ENCODE data around the gene CFAP410. TPM values are rescaled to one million over a fixed set of nuclear protein-coding genes. Genes with fewer than 3 reads are reported as not detected.
A peak's percentile ranks its signal among the peaks of the same experiment; 100 is the strongest.

The CFAP410 gene
- total and polyA plus RNA-seq, 2 of the 8 experiments (the other 6 are each of a cell fraction or from before 2014, with no cell fraction given) = 10.6 to 12.0 TPM

DNA sequence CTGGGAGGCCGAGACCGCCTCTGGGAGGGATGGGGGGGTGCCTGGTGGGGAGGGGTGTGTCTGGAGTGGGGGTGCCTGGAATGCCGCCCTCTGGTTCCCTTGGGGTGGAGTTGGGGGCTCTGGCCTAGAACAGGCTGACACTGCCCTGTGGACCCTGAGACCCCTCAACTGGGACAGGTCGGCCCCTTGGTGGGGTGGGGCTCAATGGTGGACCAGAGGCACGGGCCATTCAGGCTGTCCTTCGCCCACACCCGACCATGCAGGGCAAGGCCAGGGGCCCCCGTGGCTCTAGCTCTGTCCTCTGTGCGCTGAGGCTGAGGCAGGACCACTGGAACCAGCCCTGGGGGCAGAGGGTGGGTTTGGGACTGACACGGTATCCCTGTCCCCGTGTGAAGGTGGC, 24.6 kb downstream of the CFAP410 start:
- no peaks in the 10 kb centered on the region for H3K4me1 ChIP-seq (replicated peaks in 1 of 4; ENCODE audit: control insufficient read depth in 3 of 4, insufficient read depth in 4 of 4, low read length in 3 of 4)
- H3K23ac ChIP-seq (ENCODE audit: insufficient read length) = no peak overlapping the region
- no peaks in the 10 kb centered on the region for H3K9me3 ChIP-seq (ENCODE audit: insufficient read depth in 2 of 2, low read depth in 1 of 2, low read length in 1 of 2)
- ChIA-PET CTCF (ENCODE audit: partially characterized antibody) (interaction anchor here (0.9 to 1.0 kb wide), 2 partner anchors 10 to 13 kb away, joined by 3 read pairs; no protein-coding TSS in a partner anchor), POLR2A (ENCODE audit: partially characterized antibody) (interaction anchor here (1.3 to 2.1 kb wide), 3 partner anchors 13 to 19 kb away, joined by 4 to 6 read pairs (median 5); no protein-coding TSS in a partner anchor)
- H3K14ac ChIP-seq (ENCODE audit: insufficient read length) = no peak overlapping the region
- H2AFZ ChIP-seq (ENCODE audit: low read length) = no peak overlapping the region
- DNase-seq (ENCODE audit: low read depth in 1 of 2, low spot score in 2 of 2) (no peak), FAIRE-seq (no peak)
- H2BK20ac ChIP-seq (ENCODE audit: low read length) = no peak overlapping the region
- no peak overlapping the region for H2AK5ac ChIP-seq (ENCODE audit: low read depth, low read length)
- no peak overlapping the region; the same call in 1 of the 2 replicates for H2BK12ac ChIP-seq (ENCODE audit: low read depth, low read length)
- H3K79me2 ChIP-seq (ENCODE audit: control insufficient read depth in 1 of 2, insufficient read depth in 2 of 2, low read length in 2 of 2) = no peaks in the 10 kb centered on the region
- no peaks in the 10 kb centered on the region for H3K27me3 ChIP-seq (replicated peaks in 1 of 4; ENCODE audit: control insufficient read depth in 3 of 4, extremely low read depth in 1 of 4, insufficient read depth in 3 of 4, low read length in 3 of 4)
- WGBS, 2 experiments (ENCODE audit: extremely low coverage in 1 of 2, insufficient coverage in 1 of 2, insufficient read length in 1 of 2, insufficient replicate concordance in 2 of 2, low coverage in 1 of 2, low lambda C conversion rate in 2 of 2, missing lambda C conversion rate in 1 of 2) = 81% methylated on average over 8 of the region's 11 CpGs; no CpG with 5 or more reads in 1 of the 2 experiments
- H3K23me2 ChIP-seq (ENCODE audit: low read depth, low read length) = no peaks in the 10 kb centered on the region
- peaks cover 0 to 14% of the 10 kb centered on the region in 2 experiments for H4K20me1 ChIP-seq (replicated peaks in 1 of 2; ENCODE audit: control insufficient read depth in 1 of 2, insufficient read depth in 2 of 2, low read length in 2 of 2)
- H3K79me1 ChIP-seq (ENCODE audit: low read depth, low read length) = no peaks in the 10 kb centered on the region
- no peak overlapping the region for H2BK15ac ChIP-seq (ENCODE audit: low read length)
- no peak overlapping the region for H3K9ac ChIP-seq (replicated peaks in 1 of 4; ENCODE audit: extremely low read depth in 1 of 4, low read depth in 3 of 4, low read length in 3 of 4)
- no peak overlapping the region for H3K18ac ChIP-seq (ENCODE audit: extremely low read depth, low read length)
- H3K27ac ChIP-seq (ENCODE audit: low read depth, low read length) = no peak overlapping the region; the same call in 1 of the 2 replicates
- no peak overlapping the region for H2BK120ac ChIP-seq (replicated peaks; ENCODE audit: low read depth, low read length)
- no peak for TF ChIP-seq EGR1 (IDR thresholded peaks at IDR 0.05; ENCODE audit: borderline replicate concordance, low read depth, low read length)
- TF ChIP-seq, protein P1, sequence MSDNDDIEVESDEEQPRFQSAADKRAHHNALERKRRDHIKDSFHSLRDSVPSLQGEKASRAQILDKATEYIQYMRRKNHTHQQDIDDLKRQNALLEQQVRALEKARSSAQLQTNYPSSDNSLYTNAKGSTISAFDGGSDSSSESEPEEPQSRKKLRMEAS (IDR thresholded peaks at IDR 0.05) = no peak
- no peak for TF ChIP-seq CHD2 (IDR thresholded peaks at IDR 0.05; ENCODE audit: low read length)
- TF ChIP-seq HDAC6 (IDR thresholded peaks at IDR 0.05; ENCODE audit: low read depth, low read length) = no peak
- no peak for TF ChIP-seq SIRT6 (IDR thresholded peaks at IDR 0.05; ENCODE audit: low read length)
- TF ChIP-seq GTF2F1 (IDR thresholded peaks at IDR 0.05; ENCODE audit: borderline replicate concordance, low read depth, low read length) = no peak
- TF ChIP-seq JUN (IDR thresholded peaks at IDR 0.05; ENCODE audit: low read depth, low read length) = no peak
- H3K4me3 ChIP-seq (ENCODE audit: extremely low read depth in 1 of 4, insufficient read depth in 2 of 4, low read depth in 3 of 4, low read length in 4 of 4) = no peak overlapping the region
- H4K8ac ChIP-seq (ENCODE audit: extremely low read depth, insufficient read depth, low read length) = no peak overlapping the region; the same call in 1 of the 2 replicates
- H3K56ac ChIP-seq (replicated peaks; ENCODE audit: insufficient read length, low read depth, low read length) = no peak overlapping the region
- H3K4me2 ChIP-seq (ENCODE audit: insufficient read depth in 1 of 2, low read depth in 2 of 2, low read length in 2 of 2) = no peak overlapping the region
- H3K36me3 ChIP-seq (ENCODE audit: control insufficient read depth in 2 of 4, insufficient read depth in 4 of 4, low read length in 3 of 4) = peaks cover 0 to 30% (median 11%) of the 10 kb centered on the region in 4 experiments; a peak in 6 of 8 replicates
- H4K91ac ChIP-seq (replicated peaks; ENCODE audit: insufficient read length, low read length) = no peak overlapping the region
- no peak overlapping the region for H3K4ac ChIP-seq (replicated peaks; ENCODE audit: insufficient read length, low read depth, low read length)
- peak overlapping the region; percentile 44; the same call in 1 of the 2 replicates for H2BK5ac ChIP-seq (ENCODE audit: low read depth, low read length)
- H4K5ac ChIP-seq (ENCODE audit: insufficient read length, low read depth, low read length) = no peak overlapping the region

Measured in H1 (cell line).